Peyer's patch (tissue), 4 donors: ENCODE data around the gene MRPS31.

Source experiments
- POLR2A ChIP-seq, 2 donors: fragments of 450-650 bp; IDR thresholded peaks; one replicate each; pipeline ENCODE4 v1.5.1; 2017; ENCODE audit warnings: antibody characterized with exemption in 2 of 2, mild to moderate bottlenecking in 2 of 2, moderate library complexity in 2 of 2
- TF ChIP-seq, protein P1 (sequence below), 6 experiments: fragments of 450-650 bp in 4 of 6; fragments of 200-600 bp in 2 of 6; sonication (generic) in 1 of 6; IDR thresholded peaks; one replicate each; pipeline ENCODE4 v1.5.1; 2017 to 2019; ENCODE audit warnings: antibody characterized with exemption in 6 of 6, mild to moderate bottlenecking in 3 of 6, moderate library complexity in 1 of 6

GRCh38 chr13:40732658-40733057 lies 38.3 kb downstream of the MRPS31 start:
- TF ChIP-seq, protein P1, sequence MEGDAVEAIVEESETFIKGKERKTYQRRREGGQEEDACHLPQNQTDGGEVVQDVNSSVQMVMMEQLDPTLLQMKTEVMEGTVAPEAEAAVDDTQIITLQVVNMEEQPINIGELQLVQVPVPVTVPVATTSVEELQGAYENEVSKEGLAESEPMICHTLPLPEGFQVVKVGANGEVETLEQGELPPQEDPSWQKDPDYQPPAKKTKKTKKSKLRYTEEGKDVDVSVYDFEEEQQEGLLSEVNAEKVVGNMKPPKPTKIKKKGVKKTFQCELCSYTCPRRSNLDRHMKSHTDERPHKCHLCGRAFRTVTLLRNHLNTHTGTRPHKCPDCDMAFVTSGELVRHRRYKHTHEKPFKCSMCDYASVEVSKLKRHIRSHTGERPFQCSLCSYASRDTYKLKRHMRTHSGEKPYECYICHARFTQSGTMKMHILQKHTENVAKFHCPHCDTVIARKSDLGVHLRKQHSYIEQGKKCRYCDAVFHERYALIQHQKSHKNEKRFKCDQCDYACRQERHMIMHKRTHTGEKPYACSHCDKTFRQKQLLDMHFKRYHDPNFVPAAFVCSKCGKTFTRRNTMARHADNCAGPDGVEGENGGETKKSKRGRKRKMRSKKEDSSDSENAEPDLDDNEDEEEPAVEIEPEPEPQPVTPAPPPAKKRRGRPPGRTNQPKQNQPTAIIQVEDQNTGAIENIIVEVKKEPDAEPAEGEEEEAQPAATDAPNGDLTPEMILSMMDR (IDR thresholded peaks at IDR 0.05): no peak
- TF ChIP-seq POLR2A (IDR thresholded peaks at IDR 0.05): no peak
